GM12875 (cell line): Measurements from ENCODE around the gene LZTS3.

ENCODE experiments used
- H3K4me3 ChIP-seq: one replicate; pipeline ENCODE4 v1.5.1; 2011; ENCODE audit warnings: low read depth, low read length, control low read depth
- CTCF ChIP-seq: IDR thresholded peaks from 2 replicates; pipeline ENCODE4 v1.5.1; 2011; ENCODE audit warnings: low read depth, mild to moderate bottlenecking, control low read depth, inconsistent platforms, low read length, moderate library complexity, borderline replicate concordance; ENCODE audit not compliant: insufficient read depth

LZTS3 gene

GRCh38 chr20:3168079-3168828, 5.1 kb downstream of the LZTS3 start:
- H3K4me3 ChIP-seq: no peak overlapping the region
- no peak for TF ChIP-seq CTCF

- no peak overlapping the region for H3K4me3 ChIP-seq
- TF ChIP-seq CTCF: no peak
These were observed 5.6 kb downstream of the LZTS3 start for GRCh38 chr20:3167738-3168078.

GRCh38 chr20:3166913-3167342, 6.4 kb downstream of the LZTS3 start:
- H3K4me3 ChIP-seq: no peak overlapping the region
- TF ChIP-seq CTCF: no peak

- H3K4me3 ChIP-seq: no peak overlapping the region
- TF ChIP-seq CTCF: no peak
These were observed 6.9 kb downstream of the LZTS3 start for GRCh38 chr20:3166338-3166912.

- no peak for TF ChIP-seq CTCF
- H3K4me3 ChIP-seq: no peak overlapping the region
These were observed 7.6 kb downstream of the LZTS3 start for GRCh38 chr20:3165473-3166337.

- no peak overlapping the region for H3K4me3 ChIP-seq
- no peak for TF ChIP-seq CTCF
These were observed 8.5 kb downstream of the LZTS3 start for GRCh38 chr20:3164763-3165410.
